ENCODE data around the gene TVP23A.

DNA sequence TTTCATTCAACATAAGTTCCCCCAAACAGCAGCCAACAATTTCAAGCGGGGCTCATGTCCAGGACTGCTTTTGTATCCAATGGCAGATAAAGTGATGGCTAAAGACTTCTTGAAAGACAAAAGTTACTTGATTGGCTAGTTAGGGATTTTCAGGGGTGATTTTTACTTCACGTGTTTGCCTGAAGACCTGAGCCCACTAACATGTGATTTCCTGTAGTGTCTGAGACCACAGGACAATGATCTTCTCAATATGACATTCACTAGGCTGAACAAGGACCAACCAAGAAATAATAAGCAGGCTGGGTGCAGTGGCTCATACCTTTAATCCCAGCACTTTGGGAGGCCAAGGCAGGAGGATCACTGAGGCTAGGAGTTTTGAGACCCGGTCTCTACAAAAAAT lies 10.4 kb downstream of the TVP23A start:
- TF ChIP-seq, protein P1, sequence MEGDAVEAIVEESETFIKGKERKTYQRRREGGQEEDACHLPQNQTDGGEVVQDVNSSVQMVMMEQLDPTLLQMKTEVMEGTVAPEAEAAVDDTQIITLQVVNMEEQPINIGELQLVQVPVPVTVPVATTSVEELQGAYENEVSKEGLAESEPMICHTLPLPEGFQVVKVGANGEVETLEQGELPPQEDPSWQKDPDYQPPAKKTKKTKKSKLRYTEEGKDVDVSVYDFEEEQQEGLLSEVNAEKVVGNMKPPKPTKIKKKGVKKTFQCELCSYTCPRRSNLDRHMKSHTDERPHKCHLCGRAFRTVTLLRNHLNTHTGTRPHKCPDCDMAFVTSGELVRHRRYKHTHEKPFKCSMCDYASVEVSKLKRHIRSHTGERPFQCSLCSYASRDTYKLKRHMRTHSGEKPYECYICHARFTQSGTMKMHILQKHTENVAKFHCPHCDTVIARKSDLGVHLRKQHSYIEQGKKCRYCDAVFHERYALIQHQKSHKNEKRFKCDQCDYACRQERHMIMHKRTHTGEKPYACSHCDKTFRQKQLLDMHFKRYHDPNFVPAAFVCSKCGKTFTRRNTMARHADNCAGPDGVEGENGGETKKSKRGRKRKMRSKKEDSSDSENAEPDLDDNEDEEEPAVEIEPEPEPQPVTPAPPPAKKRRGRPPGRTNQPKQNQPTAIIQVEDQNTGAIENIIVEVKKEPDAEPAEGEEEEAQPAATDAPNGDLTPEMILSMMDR (IDR thresholded peaks at IDR 0.05): no peak
- TF ChIP-seq POLR2A (IDR thresholded peaks at IDR 0.05): no peak

Measured in stomach (tissue), 4 donors.